AG04449 (cell line): ENCODE measurements around the gene RFC3.
"Not testable (repeated sequence)": the region's sequence is repeated elsewhere in the genome, so short reads cannot be mapped to it uniquely, and the experiment has no call there.

Experiments
- CTCF ChIA-PET: fragments of 350-600 bp; formaldehyde crosslinking; extraction: SDS; loops from one replicate; lab custom pipeline; 2021; ENCODE audit warnings: antibody characterized with exemption; lab: Yijun Ruan, JAX
- POLR2A ChIA-PET: fragments of 400-600, 350-600 bp; formaldehyde crosslinking; extraction: SDS; loops from one replicate; lab custom pipeline; 2020; ENCODE audit warnings: antibody characterized with exemption, inconsistent platforms; lab: Yijun Ruan, JAX
- DNase-seq: peaks from one replicate; pipeline ENCODE4 v3.0.0-alpha.2; 2010; ENCODE audit warnings: low read depth, low spot score
- H3K4me3 ChIP-seq: 2 replicates; pipeline ENCODE4 v1.5.1; 2011; ENCODE audit warnings: low read depth, mild to moderate bottlenecking, control low read depth, low read length
- TF ChIP-seq, protein P1 (sequence below): IDR thresholded peaks from one replicate; pipeline ENCODE4 v1.5.1; 2011; ENCODE audit warnings: mild to moderate bottlenecking, moderate library complexity, low read length, control low read depth, inconsistent platforms; ENCODE audit not compliant: insufficient read depth; ENCODE audit errors: missing control alignments

Gene RFC3

DNA sequence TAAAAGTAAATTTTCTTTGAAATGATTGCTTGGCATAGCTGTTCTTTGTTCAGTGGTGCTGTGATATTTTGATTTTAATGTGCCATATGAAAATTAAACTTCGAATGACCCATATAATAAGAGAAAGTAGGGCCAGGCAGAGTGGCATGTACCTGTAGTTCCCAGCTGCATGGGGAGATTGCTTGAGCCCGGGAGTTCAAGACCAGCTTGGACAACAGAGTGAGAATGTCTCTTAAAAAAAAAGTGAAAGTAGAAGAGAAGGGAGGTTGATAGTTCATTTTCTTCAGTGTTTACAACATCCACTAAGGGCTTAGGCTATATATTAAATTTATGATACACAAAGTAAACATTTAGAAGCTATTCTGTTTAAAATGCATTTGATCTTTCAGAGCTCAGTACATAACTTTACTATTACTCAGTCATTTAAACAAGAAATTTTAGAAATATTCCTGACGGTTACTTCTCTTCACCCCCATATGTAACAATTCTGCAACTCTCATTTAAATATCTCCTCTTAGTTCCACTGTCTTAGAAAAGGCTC lies 17.2 kb upstream of the RFC3 start:
- TF ChIP-seq, protein P1, sequence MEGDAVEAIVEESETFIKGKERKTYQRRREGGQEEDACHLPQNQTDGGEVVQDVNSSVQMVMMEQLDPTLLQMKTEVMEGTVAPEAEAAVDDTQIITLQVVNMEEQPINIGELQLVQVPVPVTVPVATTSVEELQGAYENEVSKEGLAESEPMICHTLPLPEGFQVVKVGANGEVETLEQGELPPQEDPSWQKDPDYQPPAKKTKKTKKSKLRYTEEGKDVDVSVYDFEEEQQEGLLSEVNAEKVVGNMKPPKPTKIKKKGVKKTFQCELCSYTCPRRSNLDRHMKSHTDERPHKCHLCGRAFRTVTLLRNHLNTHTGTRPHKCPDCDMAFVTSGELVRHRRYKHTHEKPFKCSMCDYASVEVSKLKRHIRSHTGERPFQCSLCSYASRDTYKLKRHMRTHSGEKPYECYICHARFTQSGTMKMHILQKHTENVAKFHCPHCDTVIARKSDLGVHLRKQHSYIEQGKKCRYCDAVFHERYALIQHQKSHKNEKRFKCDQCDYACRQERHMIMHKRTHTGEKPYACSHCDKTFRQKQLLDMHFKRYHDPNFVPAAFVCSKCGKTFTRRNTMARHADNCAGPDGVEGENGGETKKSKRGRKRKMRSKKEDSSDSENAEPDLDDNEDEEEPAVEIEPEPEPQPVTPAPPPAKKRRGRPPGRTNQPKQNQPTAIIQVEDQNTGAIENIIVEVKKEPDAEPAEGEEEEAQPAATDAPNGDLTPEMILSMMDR, result no peak
- H3K4me3 ChIP-seq, result no peak overlapping the region; the same call in 1 of the 2 replicates
- no peak for DNase-seq
- POLR2A ChIA-PET, result no interaction called here
- CTCF ChIA-PET, result interaction anchor here (0.8 to 3.4 kb wide), 13 partner anchors 9 to 1364 kb away, joined by 3 to 20 read pairs (median 4); partner anchors contain the start of gene RFC3

DNA sequence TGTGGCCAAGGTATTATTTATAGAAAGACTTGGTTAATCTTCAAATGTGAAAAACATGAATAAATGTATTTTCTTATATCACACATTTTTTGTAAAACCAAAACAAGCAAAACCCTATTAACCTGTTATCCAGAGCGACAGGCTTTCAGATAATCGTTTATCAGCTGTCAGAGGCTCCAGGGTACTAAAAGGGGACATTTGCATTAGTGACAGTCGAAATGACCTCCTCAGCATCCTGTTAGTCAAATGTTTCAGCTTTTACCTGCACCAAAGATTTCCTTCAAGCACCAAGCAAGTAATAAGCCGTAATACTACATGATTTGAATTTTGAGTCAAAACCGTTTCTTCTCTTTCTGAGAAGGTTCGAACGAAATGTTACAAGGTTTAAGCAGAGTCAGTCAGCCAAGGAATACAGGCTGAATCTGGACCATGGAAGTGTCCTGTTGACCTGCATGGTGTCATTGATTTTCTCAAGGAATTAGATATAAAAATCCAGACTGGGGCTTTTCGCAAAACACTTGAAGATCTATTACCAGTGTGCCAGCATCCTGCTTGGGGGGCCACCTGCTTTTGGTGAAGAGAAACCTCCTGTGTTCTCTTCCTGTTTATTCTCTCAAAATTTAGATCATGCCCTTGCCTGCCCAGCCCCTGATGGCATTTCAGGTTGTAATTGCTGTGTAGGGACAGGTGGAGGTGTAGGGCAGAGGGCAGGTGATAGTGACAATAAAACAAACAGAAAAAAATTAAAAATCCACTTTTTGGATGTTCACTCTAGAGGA lies 11.3 kb upstream of the RFC3 start:
- H3K4me3 ChIP-seq, result no peak overlapping the region
- POLR2A ChIA-PET, result no interaction called here
- TF ChIP-seq, protein P1, result no peak
- DNase-seq, result no peak
- CTCF ChIA-PET, result no interaction called here

DNA sequence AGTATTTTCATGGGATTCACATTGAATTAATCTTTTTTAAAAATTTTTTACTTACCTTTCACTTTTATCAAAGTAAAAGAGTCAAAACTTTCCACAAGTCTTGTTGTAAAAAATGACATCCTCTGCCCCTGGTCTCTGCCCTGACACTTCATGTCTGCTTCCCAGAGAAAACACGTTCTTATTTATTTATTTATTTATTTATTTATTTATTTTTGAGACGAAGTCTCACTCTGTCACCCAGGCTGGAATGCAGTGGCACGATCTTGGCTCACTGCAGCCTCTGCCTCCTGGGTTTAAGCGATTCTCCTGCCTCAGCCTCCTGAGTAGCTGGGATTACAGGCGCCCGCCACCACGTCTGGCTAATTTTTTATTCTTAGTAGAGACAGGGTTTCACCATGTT lies 5.1 kb upstream of the RFC3 start:
- POLR2A ChIA-PET, CTCF ChIA-PET, DNase-seq, H3K4me3 ChIP-seq: not testable (repeated sequence)

- ChIA-PET CTCF (interaction anchor here (0.7 kb wide), 1 partner anchor 15 kb away, joined by 3 read pairs; no protein-coding TSS in a partner anchor), POLR2A (no interaction called here)
- no peak for DNase-seq
- TF ChIP-seq, protein P1, result no peak
- H3K4me3 ChIP-seq, result no peak overlapping the region
Observed at GRCh38 chr13:33815011-33815550, 2.9 kb upstream of the RFC3 start.

DNA sequence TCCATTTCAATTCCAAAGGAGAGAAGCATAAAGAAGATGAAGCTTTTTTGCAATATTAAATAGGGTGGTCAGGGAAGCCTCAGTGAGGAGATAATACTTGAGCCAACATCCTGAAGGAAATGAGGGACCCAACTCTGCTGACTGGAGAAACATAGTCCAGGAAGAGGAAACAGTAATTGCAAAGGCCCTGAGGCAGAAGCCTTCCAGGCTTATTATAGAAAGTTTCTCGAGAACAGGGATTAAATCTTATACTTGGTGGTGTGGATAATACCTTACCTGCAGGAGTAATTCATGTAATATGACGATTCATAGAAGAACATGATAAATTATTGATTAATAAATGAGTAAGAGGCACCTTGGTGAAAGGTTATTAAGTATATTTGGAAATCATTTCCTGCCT lies 1.0 kb upstream of the RFC3 start:
- no peak for DNase-seq
- TF ChIP-seq, protein P1, result no peak
- ChIA-PET POLR2A (no interaction called here), CTCF (no interaction called here)
- no peak overlapping the region for H3K4me3 ChIP-seq

DNA sequence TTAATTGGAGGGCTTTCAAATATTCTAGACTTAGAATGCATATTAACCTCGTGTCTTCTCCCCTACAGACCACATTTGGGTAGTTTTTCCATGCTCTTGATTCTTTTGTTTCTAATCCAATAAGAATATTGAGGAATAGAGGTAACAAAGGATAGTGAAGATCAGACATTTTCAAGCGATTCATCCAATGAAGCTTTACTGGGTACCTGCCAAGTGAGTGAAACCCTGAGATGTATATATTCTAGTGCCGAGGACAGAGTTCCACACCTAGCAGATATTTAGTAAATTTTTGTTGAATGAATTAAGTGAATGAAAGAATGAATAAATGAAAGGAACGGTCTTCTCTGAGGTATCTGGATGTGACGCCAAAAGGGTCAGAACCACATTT lies 442 bp upstream of the RFC3 start:
- H3K4me3 ChIP-seq, result peak overlapping the region; percentile 75
- ChIA-PET CTCF (no interaction called here), POLR2A (interaction anchor here (0.6 to 0.7 kb wide), 2 partner anchors 10 to 274 kb away, joined by 3 read pairs; no protein-coding TSS in a partner anchor)
- TF ChIP-seq, protein P1, result no peak
- DNase-seq, result no peak
